SK-N-SH treated with all-trans-retinoic acid at 6 μM for 48 hours (cell line): ENCODE data around the gene MRPL33.

Experiments
- ESRRG ChIP-seq: fragments of 250-450 bp; sonication (Bioruptor Pico); IDR thresholded peaks from 2 replicates; pipeline ENCODE4 v1.6.1; 2021; ENCODE audit warnings: mild to moderate bottlenecking
- ISL1 ChIP-seq: fragments of 250-450 bp; sonication (Bioruptor Pico); IDR thresholded peaks from 2 replicates; pipeline ENCODE4 v2.1.2; 2022; ENCODE audit warnings: mild to moderate bottlenecking, moderate library complexity
- ZNF565 ChIP-seq: fragments of 450-650 bp; formaldehyde crosslinking; conservative IDR thresholded peaks from 2 replicates; pipeline ENCODE4 v1.5.0; 2020; ENCODE audit warnings: low read depth, mild to moderate bottlenecking, moderate library complexity
- TF ChIP-seq, protein P1 (sequence below): fragments of 250-450 bp; sonication (Bioruptor Pico); IDR thresholded peaks from 2 replicates; pipeline ENCODE4 v1.5.1; 2020; ENCODE audit warnings: low read depth, mild to moderate bottlenecking, moderate library complexity
- TF ChIP-seq, protein P2 (sequence below): fragments of 250-450 bp; sonication (Bioruptor Pico); IDR thresholded peaks from 2 replicates; pipeline ENCODE4 v1.5.1; 2021; ENCODE audit warnings: mild to moderate bottlenecking, moderate library complexity

- peak; percentile 69 for TF ChIP-seq ISL1 (CRISPR knock-in tag)
- TF ChIP-seq ESRRG, result no peak
- TF ChIP-seq, protein P1, sequence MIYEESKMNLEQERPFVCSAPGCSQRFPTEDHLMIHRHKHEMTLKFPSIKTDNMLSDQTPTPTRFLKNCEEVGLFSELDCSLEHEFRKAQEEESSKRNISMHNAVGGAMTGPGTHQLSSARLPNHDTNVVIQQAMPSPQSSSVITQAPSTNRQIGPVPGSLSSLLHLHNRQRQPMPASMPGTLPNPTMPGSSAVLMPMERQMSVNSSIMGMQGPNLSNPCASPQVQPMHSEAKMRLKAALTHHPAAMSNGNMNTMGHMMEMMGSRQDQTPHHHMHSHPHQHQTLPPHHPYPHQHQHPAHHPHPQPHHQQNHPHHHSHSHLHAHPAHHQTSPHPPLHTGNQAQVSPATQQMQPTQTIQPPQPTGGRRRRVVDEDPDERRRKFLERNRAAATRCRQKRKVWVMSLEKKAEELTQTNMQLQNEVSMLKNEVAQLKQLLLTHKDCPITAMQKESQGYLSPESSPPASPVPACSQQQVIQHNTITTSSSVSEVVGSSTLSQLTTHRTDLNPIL, result no peak
- TF ChIP-seq, protein P2, sequence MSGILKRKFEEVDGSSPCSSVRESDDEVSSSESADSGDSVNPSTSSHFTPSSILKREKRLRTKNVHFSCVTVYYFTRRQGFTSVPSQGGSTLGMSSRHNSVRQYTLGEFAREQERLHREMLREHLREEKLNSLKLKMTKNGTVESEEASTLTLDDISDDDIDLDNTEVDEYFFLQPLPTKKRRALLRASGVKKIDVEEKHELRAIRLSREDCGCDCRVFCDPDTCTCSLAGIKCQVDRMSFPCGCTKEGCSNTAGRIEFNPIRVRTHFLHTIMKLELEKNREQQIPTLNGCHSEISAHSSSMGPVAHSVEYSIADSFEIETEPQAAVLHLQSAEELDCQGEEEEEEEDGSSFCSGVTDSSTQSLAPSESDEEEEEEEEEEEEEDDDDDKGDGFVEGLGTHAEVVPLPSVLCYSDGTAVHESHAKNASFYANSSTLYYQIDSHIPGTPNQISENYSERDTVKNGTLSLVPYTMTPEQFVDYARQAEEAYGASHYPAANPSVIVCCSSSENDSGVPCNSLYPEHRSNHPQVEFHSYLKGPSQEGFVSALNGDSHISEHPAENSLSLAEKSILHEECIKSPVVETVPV, result no peak
- TF ChIP-seq ZNF565 (CRISPR knock-in tag), result no peak
Measured at GRCh38 chr2:27792759-27793158, 21.2 kb downstream of the MRPL33 start.
